ENCODE measurements around the gene MRPL46. TPM values are rescaled to one million over a fixed set of nuclear protein-coding genes. Genes with fewer than 3 reads are reported as not detected.

The MRPL46 gene
- polyA plus RNA-seq (ENCODE audit: insufficient read length) = 28.2 TPM
- long read RNA-seq, donor 1, transcript MRPL46-201 (4 exons, 1,019 nt) = major isoform, 23 of 29 reads
- long read RNA-seq, donor 1, transcript MRPL46-202 (2 exons, 1,002 nt) = minor isoform, 6 of 29 reads
- long read RNA-seq, donor 1, partial matches to known transcripts = 0 of 29 reads
- long read RNA-seq, donor 1, other reads (novel, unspliced or antisense) = 0 of 29 reads
- long read RNA-seq, donor 2, transcript MRPL46-201 (4 exons, 1,019 nt) = major isoform, 20 of 23 reads
- long read RNA-seq, donor 2, partial matches to known transcripts = 0 of 23 reads
- long read RNA-seq, donor 2, other reads (novel, unspliced or antisense) = 0 of 23 reads
- long read RNA-seq, donor 3, transcript MRPL46-201 (4 exons, 1,019 nt) = major isoform, 17 of 18 reads
- long read RNA-seq, donor 3, partial matches to known transcripts = 0 of 18 reads
- long read RNA-seq, donor 3, other reads (novel, unspliced or antisense) = 0 of 18 reads
- long read RNA-seq, donor 4, partial matches to known transcripts = 0 of 5 reads
- long read RNA-seq, donor 4, other reads (novel, unspliced or antisense) = 0 of 5 reads
- long read RNA-seq, donor 5, transcript MRPL46-201 (4 exons, 1,019 nt) = major isoform, 44 of 47 reads
- long read RNA-seq, donor 5, partial matches to known transcripts = 0 of 47 reads
- long read RNA-seq, donor 5, other reads (novel, unspliced or antisense) = 0 of 47 reads
- long read RNA-seq, donor 6, transcript MRPL46-202 (2 exons, 1,002 nt) = minor isoform, 8 of 35 reads
- long read RNA-seq, donor 6, transcript MRPL46-201 (4 exons, 1,019 nt) = major isoform, 27 of 35 reads
- long read RNA-seq, donor 6, partial matches to known transcripts = 0 of 35 reads
- long read RNA-seq, donor 6, other reads (novel, unspliced or antisense) = 0 of 35 reads
- long read RNA-seq, donor 7, transcript MRPL46-201 (4 exons, 1,019 nt) = major isoform, 33 of 35 reads
- long read RNA-seq, donor 7, partial matches to known transcripts = 0 of 35 reads
- long read RNA-seq, donor 7, other reads (novel, unspliced or antisense) = 0 of 35 reads
- long read RNA-seq, donor 8, transcript MRPL46-201 (4 exons, 1,019 nt) = major isoform, 10 of 10 reads
- long read RNA-seq, donor 8, partial matches to known transcripts = 0 of 10 reads
- long read RNA-seq, donor 8, other reads (novel, unspliced or antisense) = 0 of 10 reads

DNA sequence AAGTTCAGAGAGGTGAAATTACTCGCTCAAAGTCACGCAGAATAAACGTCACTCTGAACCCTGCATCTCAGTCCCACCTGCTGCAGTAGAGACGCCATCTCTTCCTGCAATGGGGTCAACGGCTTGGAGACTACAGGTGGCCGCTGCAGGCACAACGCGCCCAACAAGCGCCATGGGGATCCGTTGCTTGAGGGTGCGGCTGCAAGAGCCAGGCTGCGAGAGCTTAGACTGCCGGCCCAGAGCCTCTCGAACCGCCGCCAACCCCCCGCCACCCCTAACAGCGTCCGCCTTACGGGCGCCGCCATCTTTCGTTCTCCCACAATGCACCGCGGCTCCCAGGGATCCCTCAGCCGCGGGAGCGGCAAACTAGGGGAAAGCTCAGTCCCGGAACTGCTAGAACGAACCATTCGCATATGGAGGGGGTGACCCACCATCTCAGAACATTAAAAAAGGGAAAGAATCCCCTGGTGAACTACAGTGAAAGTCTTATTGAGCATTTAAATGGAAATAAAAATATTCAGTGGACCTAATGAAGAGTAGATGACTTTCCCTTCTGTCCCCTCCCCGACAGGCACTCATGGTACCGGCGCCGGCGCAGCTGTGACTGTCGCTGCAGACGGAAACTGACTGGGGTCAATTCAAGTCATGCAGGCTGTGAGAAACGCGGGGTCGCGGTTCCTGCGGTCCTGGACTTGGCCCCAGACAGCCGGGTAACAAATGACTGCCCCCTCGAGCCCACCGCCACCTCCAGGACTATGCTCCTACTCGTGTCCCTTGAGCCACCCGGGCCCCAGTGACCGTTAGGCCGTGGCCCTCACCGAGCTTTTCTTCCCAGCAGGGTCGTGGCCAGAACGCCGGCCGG is at the start of gene MRPL46, which contains the start of gene MRPS11:
MRPL46 (minus strand) TSS at position 316 of the 862 bp plus-strand sequence; CDS start at position 305, 11 bp downstream.
MRPS11 (plus strand) TSS at position 636 of the 862 bp plus-strand sequence; CDS start at position 646, 10 bp downstream.
- peak; percentile 94 for DNase-seq

DNA sequence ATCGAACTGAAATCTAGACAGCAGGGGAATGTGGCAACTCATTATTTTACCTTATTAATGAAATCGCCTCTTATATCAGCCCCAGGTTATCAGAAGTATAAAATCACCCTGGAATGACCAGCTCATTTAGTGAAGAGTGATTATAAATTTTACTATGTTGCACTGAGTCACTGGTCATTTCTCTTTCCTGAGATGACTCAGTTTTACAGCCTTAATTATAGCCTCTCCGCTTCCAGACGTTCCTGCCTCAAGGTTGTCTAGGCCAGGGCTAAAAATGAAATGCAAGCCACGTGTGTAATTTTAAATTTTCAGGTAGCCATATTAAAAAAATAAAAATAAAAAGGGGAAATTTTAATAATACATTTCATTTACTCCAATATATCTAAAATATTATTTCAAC is 46.0 kb upstream of the MRPL46 start:
- no peak for DNase-seq

DNA sequence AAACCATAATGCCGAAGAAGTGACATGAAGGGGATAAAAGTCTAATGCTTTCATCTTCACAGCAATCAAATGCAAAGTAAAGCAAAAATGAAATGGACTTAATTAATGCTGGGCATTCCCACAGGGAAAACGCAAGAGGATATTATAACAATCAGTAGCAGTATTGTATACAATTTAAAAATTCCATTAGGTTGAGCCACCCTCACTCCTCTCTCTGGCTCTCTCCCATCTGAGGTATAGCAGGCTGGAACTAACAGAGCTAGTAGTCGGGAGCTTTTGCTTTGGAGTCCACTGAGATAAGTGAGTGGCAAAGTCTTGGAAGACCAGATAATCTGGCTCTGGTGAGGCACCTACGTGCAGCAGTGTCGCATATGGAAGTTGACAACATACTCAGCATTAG is 45.4 kb upstream of the MRPL46 start:
- DNase-seq = no peak

DNA sequence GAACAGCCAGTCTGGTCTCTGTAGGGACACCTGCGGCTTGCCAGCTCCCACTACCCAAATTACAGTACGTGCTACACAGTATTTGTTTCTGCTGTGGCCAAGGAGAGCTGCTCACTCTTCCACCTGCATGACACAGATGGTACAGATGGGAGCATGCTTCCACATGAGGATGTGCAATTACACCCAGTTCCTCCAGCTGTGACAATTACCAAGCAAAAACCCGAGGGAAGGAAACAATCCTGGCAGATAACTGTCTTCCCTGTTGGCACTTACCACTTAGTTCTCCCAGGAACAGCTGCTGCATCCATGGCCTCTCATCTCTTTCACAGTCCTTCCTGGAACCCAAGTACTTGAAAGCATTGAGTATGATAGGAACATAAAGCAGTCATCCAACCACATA is 44.9 kb upstream of the MRPL46 start:
- no peak for DNase-seq

DNA sequence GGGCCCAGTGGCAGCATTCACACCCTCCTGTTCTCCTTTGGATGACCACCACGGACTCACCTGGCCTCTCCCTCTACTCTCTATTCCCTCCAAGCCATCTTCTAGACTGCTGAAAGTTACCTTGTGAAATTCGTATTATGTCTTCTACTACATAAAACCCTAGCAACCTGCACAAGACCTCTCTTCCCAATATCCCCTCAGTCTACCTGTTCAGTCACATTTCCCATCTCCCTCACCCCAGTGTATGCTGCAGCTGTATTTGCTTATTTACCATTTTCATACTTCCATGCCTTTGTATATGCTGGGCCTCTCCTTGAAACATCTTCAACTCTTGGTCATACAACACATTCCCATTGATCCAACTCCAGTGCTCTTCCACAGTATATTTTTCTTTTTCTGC is 44.0 kb upstream of the MRPL46 start:
- DNase-seq = no peak

DNA sequence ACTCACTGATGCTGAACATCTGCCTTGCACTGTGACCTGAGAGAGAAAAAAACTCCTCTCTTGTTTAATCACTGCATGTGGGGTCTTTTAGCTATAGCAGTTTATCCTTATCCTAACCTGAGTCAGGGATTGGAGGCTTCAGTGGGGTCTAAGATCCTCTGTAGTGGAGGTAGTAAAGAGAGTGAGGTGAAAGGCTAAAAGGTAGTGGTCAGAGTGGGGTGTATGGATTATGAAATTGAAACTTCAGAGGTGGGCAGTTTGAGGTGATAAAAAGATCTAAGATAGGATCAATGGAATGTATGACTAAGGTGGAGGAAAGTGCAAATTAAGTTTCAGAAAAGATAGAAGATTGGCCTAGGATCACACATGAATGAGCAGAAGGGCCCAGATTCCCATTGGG is 42.8 kb upstream of the MRPL46 start:
- no peak for DNase-seq

DNA sequence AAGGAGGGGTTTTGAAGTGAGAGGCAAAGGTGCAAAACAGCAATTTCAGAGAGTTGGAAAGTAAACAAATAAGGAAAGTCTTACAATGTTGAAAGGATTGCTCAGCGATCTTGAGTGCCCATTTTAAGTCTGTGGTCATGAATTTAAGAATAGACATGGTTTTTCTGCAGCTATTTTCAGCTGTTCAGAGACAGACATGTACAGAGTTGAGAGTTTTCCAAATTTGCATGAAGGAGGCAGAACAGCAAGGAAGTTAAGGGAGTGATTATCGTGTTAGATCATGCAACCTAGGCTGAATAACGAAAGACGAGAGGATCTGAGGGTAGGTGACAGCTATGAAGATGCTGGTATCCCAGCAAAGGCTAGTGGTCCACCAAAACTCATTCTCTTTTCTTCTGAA is 42.1 kb upstream of the MRPL46 start:
- no peak for DNase-seq

DNA sequence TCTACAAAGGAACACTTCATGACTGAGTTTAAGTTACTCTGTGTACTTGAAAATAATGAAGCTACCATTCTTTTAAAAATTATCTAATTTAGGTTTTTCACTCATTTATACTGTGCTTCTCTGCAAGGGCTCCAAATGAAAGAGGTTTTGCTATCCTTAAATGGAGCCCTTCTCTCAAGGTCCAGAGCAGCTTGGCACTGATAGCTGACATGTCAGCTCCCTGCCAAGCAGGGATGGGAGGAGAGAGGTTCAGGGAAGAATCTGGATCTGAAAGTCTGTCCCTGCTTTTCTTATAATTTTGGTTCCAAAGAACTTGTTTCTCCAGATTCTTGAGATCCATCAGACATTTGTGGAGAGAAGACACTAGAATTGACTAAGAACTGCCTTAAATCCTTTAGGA is 39.4 kb upstream of the MRPL46 start:
- no peak for DNase-seq

DNA sequence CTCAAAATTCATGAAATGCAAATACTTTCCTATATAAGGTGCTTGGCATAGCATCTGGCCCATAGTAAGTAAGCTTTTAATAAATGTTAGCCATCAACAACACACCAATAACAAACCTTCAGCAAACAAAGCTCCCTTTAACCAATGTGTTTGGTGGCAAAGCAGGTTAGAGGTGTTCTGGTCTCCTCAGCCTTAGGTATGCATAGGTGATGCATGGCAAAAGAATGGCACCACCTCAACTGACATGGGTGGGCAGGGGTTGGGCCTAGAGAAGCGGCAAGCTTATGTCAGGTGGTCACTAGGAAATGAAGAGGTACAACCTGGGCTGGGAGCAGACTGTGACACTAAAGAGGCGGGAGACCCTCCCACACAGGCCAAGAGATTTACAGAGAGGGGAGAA is 38.5 kb upstream of the MRPL46 start:
- no peak for DNase-seq

DNA sequence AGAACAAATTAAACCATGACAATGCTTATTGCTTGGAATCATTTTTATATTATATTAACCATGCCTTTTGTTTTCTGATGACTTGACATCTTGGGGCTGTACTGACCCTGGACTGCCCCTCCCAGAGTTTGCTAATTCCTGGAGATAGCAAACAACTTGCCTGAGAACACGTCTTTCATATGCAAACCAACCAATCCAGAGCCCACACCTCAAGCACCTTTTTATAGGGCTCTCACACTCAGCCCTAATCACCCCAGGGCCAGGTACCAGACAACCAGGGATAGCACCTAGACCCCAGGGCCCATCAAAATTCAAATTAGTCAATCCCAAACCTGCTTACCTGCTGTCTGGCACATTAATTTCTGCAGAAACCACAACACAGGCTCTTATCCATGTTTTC is 37.3 kb upstream of the MRPL46 start:
- no peak for DNase-seq

DNA sequence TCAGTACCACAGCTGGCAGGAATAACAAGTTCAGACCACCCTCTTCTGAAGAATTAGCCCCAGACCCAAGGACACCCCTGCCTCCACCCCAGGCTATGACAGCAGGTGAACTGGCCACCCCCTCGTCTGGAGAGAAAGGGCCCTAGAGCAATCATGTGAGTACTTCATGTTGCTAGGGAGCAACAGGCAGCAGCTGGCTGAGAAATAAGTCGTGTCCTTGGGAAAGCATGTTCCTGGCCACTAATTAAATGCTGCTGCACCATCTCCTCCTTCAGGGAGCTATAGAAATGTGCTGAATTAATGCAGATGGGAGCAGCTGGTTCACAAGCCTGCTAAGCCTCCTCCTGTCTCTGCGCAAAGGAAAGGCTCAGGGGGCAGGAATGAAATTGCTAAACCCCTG is 31.8 kb upstream of the MRPL46 start:
- no peak for DNase-seq

DNA sequence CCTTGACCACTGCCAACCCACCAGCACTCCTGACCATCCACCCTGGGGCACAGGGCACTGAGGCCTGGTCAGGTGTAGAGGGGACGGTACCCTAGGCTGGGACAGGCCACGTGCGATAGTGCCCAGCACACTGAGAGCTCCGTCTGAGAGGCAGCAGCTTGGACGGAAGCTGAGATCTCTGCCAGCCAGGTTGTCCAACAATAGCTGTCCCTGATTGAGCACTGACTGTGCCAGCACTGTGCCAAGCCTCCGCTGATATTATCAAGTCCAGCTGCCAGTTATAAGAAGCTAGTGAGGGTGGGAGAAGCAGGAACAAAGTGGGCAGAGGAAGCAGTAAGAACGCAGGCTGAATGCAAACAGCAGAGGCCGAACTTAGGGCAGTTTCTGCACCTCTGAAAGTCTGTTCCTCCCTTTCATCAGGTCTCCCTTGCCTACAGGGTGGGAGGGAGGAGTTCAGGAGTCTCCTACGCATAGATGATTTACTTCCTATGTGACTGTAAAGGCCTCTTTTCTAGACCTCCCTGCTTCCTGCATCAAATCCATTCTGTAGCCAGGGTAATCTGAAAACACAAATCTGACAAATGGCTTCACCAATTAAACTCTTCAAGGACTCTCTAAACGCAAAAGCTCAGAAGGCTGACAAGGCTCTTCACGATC is 30.0 kb upstream of the MRPL46 start:
- DNase-seq = peak; percentile 19

DNA sequence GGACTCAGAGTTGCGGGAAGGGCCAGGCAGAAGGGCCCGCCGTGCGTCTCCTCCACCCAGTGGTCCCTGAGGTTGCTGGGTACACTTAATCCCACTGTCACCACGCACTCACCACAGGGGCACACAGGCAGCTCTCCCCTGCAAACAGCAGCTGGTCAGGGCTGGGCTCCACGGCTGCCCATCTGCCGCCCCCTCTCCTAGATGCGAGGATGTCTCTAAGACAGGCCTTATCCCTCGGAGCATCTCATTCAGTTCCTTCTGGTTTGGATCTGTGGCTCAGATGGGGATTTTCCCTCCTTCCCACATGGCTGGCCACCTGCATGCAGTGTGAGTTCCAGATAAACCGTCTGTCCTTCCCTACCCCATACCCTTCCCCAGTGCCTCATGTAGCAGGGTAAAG is 26.7 kb upstream of the MRPL46 start:
- DNase-seq = no peak

DNA sequence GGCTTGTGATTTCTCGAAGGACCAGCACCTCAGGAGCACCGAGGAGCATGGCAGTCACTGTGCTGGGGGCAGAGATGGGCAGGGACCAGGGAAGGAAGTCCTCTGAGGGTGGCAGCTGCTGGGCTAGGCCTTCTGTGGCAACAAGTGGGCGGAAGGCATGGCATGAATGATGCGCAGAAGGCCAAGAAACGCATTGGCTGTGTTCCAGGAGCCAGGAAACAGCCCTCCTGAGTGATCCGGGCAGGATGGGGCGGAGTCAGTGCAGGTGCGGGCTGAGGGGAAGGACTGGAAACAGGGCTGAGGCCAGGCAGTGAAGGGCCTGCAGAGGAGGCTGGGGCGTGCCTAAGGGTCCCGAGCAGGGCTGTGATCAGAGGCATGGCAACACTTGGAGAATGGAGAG is 24.0 kb upstream of the MRPL46 start:
- no peak for DNase-seq

DNA sequence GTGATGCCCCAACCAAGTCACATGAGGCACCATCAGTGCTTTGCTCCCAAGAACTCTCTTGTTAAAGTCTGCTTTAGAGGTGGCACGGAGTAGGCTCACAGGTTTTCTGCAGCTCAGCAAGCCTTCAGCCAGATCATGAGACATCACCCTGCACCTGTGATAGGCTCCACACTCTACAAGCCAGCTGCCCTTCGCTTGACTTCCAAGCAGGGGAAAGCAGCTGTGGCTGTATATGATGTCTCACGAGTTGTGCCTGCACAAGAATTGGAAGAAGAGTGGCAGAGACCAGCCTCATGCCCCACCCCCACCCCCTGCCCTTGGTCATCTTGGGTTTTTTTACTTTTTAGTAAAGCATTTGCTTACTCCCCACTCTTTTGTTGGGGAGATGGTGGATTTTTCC is 22.8 kb upstream of the MRPL46 start:
- DNase-seq = no peak

DNA sequence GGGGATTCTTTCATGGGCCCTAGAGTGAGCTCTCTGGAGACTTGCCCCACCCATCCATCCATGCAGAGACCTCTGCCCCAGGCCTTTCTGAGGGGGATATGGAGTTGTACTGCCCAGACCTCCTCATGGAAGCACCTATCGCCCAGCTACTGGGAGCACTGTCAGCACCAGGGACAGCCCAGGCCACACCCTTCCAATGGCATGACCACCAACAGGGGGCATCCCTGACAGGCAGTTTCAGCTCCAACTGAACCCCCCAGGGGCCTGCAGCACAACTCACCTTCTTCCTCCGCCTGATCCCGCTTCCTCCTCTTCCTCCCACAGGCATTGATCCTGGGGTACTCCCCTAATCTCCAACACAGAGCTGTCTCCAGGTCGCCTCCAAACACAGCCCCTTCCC is 22.1 kb upstream of the MRPL46 start:
- no peak for DNase-seq

DNA sequence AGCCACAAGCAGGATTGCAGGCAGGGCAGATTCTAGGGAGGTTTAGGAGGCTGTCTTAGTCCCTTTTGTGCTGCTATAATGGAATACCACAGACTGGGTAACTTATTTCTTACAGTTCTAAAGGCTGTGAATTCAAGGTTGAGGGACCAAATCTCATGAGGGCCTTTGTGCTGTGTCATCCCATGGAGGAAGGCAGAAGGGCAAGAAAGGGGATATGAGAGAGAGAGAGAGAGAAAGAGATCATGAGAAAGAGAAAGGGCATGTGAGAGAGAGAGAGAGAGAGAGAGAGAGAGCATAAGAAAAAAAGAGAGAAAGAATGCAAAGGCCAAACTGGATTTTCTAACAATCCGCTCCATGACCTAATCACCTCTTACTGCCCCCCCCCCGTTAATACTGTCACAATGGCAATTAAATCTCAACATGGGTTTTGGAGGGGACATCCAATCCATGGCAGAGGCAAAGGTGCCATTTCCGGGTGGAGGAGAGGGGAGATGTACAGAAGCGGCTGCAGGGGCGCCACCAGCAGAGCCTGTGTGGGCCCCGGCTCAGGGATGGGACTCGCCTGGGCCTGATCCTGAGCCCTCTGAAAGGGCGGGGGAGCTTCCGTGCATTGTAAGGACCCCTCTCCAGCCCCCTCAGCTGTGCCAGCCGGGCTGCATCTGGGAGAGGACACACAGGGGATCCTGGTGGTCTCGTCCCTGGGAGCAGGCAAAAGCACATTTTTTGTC is 20.8 kb upstream of the MRPL46 start:
- DNase-seq = no peak

DNA sequence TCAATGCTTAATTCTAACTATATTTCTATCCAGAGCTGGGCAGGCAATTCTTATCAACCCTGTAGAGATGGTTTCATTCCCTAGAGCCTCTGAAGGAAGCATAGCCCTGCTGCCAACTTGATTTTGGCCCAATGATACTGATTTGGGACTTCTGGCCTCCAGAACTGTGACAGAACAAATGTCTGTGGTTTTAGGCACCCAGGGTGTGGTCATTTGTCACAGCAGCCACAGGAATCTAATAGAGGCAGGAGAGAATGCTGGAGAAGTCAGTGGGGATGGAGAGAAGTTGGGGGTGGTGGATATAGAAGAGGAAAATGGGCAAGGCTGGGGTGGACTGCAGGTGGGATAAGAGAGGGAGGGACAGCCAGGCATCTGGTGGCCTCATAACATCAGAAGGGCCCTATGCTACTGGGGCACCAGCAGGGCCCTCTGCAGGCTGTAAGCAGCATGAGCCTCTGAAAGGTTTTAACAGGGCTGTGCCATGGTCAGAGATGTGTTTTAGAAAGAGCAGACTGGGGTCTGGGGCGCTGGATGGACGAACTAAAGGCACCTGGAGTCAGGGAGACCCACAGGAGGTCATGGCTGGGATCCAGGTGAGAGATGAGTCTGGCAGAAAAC is 20.1 kb upstream of the MRPL46 start:
- no peak for DNase-seq

DNA sequence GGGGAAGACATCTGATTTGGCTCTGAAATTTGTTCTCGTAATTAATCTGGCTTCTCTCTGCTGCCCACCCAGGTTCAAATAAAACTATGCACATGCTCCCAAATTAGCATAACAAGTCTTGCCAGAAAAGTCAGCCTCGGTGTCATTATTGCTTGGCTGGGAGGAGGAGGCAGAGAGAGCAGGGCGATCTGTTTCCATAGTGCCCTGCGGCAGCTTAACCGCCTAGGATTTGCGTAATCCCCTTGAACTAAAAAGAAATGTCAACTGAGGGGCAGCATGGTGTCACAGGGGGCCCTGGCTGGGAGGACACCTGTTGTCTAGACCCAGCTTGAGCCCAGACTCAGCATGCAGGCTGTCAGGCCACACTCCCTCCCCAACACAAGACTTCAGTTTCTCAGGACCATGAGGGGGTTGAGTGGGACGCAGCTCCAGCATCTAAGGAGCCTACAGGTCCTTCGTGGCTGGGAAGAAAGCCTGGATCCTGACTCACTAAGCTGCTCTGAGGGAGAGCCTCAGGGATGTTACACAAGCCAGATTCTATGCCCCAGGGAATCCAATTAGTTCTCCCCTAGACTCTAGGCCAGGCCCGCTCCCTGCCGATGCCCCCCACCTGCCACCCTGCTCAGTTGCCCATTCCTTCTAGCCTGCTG is 17.6 kb upstream of the MRPL46 start:
- DNase-seq = no peak

Measured in left kidney (tissue), 8 donors.